ENCODE data around the gene EDC4.

- TF ChIP-seq POLR2AphosphoS5 (IDR thresholded peaks at IDR 0.05; ENCODE audit: borderline replicate concordance, low read depth, low read length), result no peak
- TF ChIP-seq EZH2 (IDR thresholded peaks at IDR 0.05), result no peak
Observed at GRCh38 chr16:67868290-67868689, 4.6 kb upstream of the EDC4 start.

All from SK-N-MC (cell line).